Activated naive CD8-positive, alpha-beta T cell (primary cell): ENCODE results near the gene ADGRB3.
"Not testable (repeated sequence)": the region's sequence is repeated elsewhere in the genome, so short reads cannot be mapped to it uniquely, and the experiment has no call there.

Source experiments
- H3K27ac Mint-ChIP-seq: one replicate; pipeline ENCODE4 v1.8.0; 2021; ENCODE audit warnings: mixed read lengths
- H3K27me3 Mint-ChIP-seq: one replicate; pipeline ENCODE4 v1.8.0; 2021; ENCODE audit warnings: mixed read lengths
- H3K36me3 Mint-ChIP-seq: one replicate; pipeline ENCODE4 v1.8.0; 2021; ENCODE audit warnings: mixed read lengths
- H3K4me1 Mint-ChIP-seq: one replicate; pipeline ENCODE4 v1.8.0; 2021; ENCODE audit warnings: low read depth, mixed read lengths
- H3K4me3 Mint-ChIP-seq: one replicate; pipeline ENCODE4 v1.8.0; 2021; ENCODE audit warnings: mild to moderate bottlenecking, mixed read lengths
- H3K9me3 Mint-ChIP-seq: one replicate; pipeline ENCODE4 v1.8.0; 2021; ENCODE audit warnings: low read depth, mixed read lengths

The ADGRB3 gene

DNA sequence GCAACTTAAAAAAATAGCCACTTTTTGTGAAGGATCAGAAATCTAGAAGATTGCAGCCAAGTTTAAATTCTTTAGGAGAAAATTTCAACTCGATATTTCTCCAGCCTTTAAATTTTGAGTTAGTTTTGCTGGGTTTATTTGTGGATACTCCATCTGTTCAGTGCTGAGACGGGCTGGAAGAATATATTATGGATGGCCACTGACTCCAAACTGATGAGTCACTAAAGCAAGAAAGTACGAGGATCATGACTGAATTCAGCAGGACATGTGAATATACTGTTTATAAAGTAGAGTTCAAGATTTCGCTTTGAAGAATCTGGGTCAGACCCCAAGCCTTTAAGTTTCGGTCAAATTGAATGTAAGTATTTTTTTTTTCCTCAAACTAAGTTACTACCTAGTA, 199.5 kb downstream of the ADGRB3 start:
- H3K4me1 Mint-ChIP-seq, result no peaks in the 10 kb centered on the region
- no peak overlapping the region for H3K4me3 Mint-ChIP-seq
- no peaks in the 10 kb centered on the region for H3K9me3 Mint-ChIP-seq
- no peak overlapping the region for H3K27ac Mint-ChIP-seq
- H3K36me3 Mint-ChIP-seq, result no peaks in the 10 kb centered on the region
- H3K27me3 Mint-ChIP-seq, result no peaks in the 10 kb centered on the region

- Mint-ChIP-seq H3K4me1 (no peaks in the 10 kb centered on the region), H3K27ac (no peak overlapping the region)
Measured at GRCh38 chr6:68838571-68838970, 203.5 kb downstream of the ADGRB3 start.

GRCh38 chr6:68852791-68853190, 217.7 kb downstream of the ADGRB3 start:
- peaks cover 5% of the 10 kb centered on the region for H3K9me3 Mint-ChIP-seq
- no peak overlapping the region for H3K4me3 Mint-ChIP-seq
- no peaks in the 10 kb centered on the region for H3K4me1 Mint-ChIP-seq

More at GRCh38 chr6:68838571-68838970, 203.5 kb downstream of the ADGRB3 start:
- H3K27me3 Mint-ChIP-seq, result no peaks in the 10 kb centered on the region
- no peaks in the 10 kb centered on the region for H3K36me3 Mint-ChIP-seq
- peaks cover 7% of the 10 kb centered on the region for H3K9me3 Mint-ChIP-seq
- H3K4me3 Mint-ChIP-seq, result no peak overlapping the region

GRCh38 chr6:68859233-68859632, 224.2 kb downstream of the ADGRB3 start:
- H3K4me1 Mint-ChIP-seq, result no peaks in the 10 kb centered on the region
- no peak overlapping the region for H3K4me3 Mint-ChIP-seq
- no peaks in the 10 kb centered on the region for H3K36me3 Mint-ChIP-seq
- H3K27me3 Mint-ChIP-seq, result no peaks in the 10 kb centered on the region
- H3K27ac Mint-ChIP-seq, result no peak overlapping the region
- peaks cover 10% of the 10 kb centered on the region for H3K9me3 Mint-ChIP-seq

More at GRCh38 chr6:68852791-68853190, 217.7 kb downstream of the ADGRB3 start:
- Mint-ChIP-seq H3K36me3 (no peaks in the 10 kb centered on the region), H3K27me3 (no peaks in the 10 kb centered on the region), H3K27ac (no peak overlapping the region)

DNA sequence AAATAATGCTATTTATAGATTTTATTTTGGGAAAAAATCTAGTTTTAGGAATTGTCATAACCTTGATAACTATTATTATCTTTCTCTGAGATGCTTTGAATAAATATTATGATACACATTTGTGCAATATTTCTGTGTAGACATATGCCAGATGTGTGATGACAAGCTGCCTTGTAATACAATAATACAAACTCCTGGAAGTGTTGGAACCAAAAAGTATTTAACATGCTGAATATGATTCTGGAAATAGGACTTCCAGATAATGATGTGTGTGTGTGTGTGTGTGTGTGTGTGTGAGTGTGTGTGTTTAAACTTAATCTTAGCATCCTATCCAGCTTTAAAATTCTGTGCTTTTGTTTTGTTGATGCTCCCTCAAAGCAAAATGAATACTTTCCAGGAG, 233.6 kb downstream of the ADGRB3 start:
- Mint-ChIP-seq H3K27me3 (no peaks in the 10 kb centered on the region), H3K4me1 (no peaks in the 10 kb centered on the region), H3K27ac (no peak overlapping the region), H3K9me3 (peaks cover 8% of the 10 kb centered on the region), H3K4me3 (no peak overlapping the region), H3K36me3 (no peaks in the 10 kb centered on the region)

GRCh38 chr6:68873236-68873635, 238.2 kb downstream of the ADGRB3 start:
- no peak overlapping the region for H3K27ac Mint-ChIP-seq
- H3K9me3 Mint-ChIP-seq, result no peaks in the 10 kb centered on the region
- no peaks in the 10 kb centered on the region for H3K27me3 Mint-ChIP-seq
- no peak overlapping the region for H3K4me3 Mint-ChIP-seq
- no peaks in the 10 kb centered on the region for H3K4me1 Mint-ChIP-seq
- no peaks in the 10 kb centered on the region for H3K36me3 Mint-ChIP-seq

DNA sequence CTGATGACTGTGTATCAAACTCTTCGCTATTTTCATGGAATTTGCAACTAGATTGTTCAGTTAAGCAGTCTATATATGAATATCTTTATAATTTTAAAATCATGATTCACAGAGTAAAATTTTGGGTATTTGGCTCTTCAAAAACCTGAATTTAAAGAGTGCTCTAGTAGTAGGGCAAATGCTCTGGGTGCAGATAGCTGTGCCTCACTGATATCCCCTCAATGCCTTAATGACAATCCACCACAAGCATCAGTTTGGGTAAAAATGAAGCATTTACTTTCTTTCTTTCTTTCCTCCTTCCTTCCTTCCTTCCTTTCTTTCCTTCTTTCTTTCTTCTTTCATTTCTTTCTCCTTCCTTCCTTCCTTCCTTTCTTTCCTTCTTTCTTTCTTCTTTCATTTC, 239.7 kb downstream of the ADGRB3 start:
- no peaks in the 10 kb centered on the region for H3K27me3 Mint-ChIP-seq
- H3K9me3 Mint-ChIP-seq, result no peaks in the 10 kb centered on the region
- no peak overlapping the region for H3K4me3 Mint-ChIP-seq
- no peaks in the 10 kb centered on the region for H3K36me3 Mint-ChIP-seq
- H3K4me1 Mint-ChIP-seq, result no peaks in the 10 kb centered on the region
- no peak overlapping the region for H3K27ac Mint-ChIP-seq

- Mint-ChIP-seq H3K9me3 (no peaks in the 10 kb centered on the region), H3K36me3 (no peaks in the 10 kb centered on the region), H3K4me1 (no peaks in the 10 kb centered on the region), H3K4me3 (no peak overlapping the region), H3K27me3 (no peaks in the 10 kb centered on the region), H3K27ac (no peak overlapping the region)
Measured at GRCh38 chr6:68875403-68875802, 240.3 kb downstream of the ADGRB3 start.

DNA sequence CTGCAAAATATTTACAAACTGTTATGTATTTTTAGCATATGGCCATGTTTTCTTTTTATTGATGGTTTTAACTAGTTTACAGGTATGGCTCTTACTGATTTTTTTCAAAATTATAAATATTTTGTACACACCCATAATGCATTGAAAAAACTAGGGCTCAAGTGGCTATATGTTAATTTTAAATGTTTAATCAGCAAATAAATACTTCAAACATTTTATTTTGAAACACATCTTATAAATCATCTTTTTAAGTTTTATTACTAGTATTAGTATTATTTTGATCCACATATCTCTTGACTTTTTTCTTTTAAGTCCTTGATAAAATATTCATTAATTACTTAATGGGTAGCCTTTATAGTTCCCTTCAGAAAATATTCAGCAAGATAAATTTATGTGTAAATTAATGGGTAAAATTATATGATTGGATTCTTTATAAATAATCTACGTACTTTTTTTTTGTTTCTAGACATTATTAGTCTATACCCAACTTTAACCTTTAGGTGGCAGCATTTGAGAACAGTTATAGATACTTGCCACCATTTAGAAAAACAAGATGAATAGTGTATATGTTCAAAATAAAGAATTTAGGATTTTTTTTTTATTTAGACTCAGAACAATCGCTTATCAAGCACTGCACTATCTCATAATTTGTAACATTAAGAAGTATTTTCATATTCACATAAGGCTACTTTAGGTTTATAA, 241.9 kb downstream of the ADGRB3 start:
- H3K36me3 Mint-ChIP-seq, result no peaks in the 10 kb centered on the region

DNA sequence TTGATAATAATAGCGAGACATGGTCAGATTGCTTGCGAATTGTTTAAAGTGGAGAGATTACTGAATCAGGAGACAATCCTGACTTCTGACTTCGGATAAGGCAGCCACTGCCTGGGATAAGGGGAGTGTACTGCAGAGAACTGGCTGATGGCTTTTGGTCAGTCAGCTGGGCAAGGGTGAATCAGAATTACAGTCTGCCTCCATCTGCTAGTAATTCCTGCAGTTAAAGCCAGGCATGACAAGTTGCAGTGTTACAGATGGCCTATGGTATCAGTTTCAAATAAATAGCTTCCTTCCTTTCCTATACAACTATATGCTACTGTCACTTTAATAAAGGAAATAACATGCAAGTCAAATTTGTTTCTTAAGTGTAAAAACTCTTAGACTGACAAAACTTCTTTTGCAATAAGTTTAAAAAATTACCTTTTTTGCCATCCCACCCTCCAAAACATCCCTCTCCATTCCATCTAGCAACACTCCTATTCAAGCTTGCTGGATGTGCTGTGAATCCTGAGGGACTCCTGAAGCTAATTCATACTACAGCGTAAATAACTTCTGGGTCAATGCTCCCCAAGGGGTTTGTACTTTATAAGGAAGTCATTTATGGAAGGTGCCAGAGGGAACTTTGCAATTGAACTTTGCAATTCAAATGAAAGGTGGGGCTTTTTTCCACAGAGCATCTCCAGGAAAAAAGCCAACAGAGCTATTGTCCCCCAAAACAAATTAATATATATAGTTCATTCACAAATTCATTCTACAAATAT, 245.2 kb downstream of the ADGRB3 start:
- no peaks in the 10 kb centered on the region for H3K9me3 Mint-ChIP-seq
- no peaks in the 10 kb centered on the region for H3K36me3 Mint-ChIP-seq
- no peak overlapping the region for H3K4me3 Mint-ChIP-seq
- H3K27me3 Mint-ChIP-seq, result no peaks in the 10 kb centered on the region
- H3K27ac Mint-ChIP-seq, result no peak overlapping the region
- H3K4me1 Mint-ChIP-seq, result no peaks in the 10 kb centered on the region

More for the DNA sequence above, 241.9 kb downstream of the ADGRB3 start:
- Mint-ChIP-seq H3K4me1 (no peaks in the 10 kb centered on the region), H3K4me3 (no peak overlapping the region), H3K27ac (no peak overlapping the region), H3K27me3 (no peaks in the 10 kb centered on the region), H3K9me3 (no peaks in the 10 kb centered on the region)

- H3K4me1 Mint-ChIP-seq, H3K27ac Mint-ChIP-seq, H3K9me3 Mint-ChIP-seq, H3K36me3 Mint-ChIP-seq, H3K27me3 Mint-ChIP-seq, H3K4me3 Mint-ChIP-seq: not testable (repeated sequence)
Measured at GRCh38 chr6:68883325-68883724, 248.2 kb downstream of the ADGRB3 start.

- Mint-ChIP-seq H3K27ac (no peak overlapping the region), H3K9me3 (no peaks in the 10 kb centered on the region), H3K27me3 (no peaks in the 10 kb centered on the region), H3K4me3 (no peak overlapping the region), H3K4me1 (no peaks in the 10 kb centered on the region), H3K36me3 (no peaks in the 10 kb centered on the region)
Measured at GRCh38 chr6:68891419-68891818, 256.3 kb downstream of the ADGRB3 start.

- H3K27ac Mint-ChIP-seq, result no peak overlapping the region
- H3K9me3 Mint-ChIP-seq, result no peaks in the 10 kb centered on the region
- H3K27me3 Mint-ChIP-seq, result no peaks in the 10 kb centered on the region
- H3K4me1 Mint-ChIP-seq, result no peaks in the 10 kb centered on the region
- no peaks in the 10 kb centered on the region for H3K36me3 Mint-ChIP-seq
- no peak overlapping the region for H3K4me3 Mint-ChIP-seq
Measured at GRCh38 chr6:68892452-68892851, 257.4 kb downstream of the ADGRB3 start.

- Mint-ChIP-seq H3K27me3 (no peaks in the 10 kb centered on the region), H3K9me3 (peaks cover 2% of the 10 kb centered on the region), H3K36me3 (no peaks in the 10 kb centered on the region), H3K4me1 (no peaks in the 10 kb centered on the region), H3K4me3 (no peak overlapping the region), H3K27ac (no peak overlapping the region)
Measured at GRCh38 chr6:68895929-68896328, 260.8 kb downstream of the ADGRB3 start.

GRCh38 chr6:68901044-68901443, 266.0 kb downstream of the ADGRB3 start:
- Mint-ChIP-seq H3K36me3 (no peaks in the 10 kb centered on the region), H3K4me3 (no peak overlapping the region), H3K27ac (no peak overlapping the region), H3K9me3 (peaks cover 5% of the 10 kb centered on the region), H3K27me3 (no peaks in the 10 kb centered on the region), H3K4me1 (no peaks in the 10 kb centered on the region)

DNA sequence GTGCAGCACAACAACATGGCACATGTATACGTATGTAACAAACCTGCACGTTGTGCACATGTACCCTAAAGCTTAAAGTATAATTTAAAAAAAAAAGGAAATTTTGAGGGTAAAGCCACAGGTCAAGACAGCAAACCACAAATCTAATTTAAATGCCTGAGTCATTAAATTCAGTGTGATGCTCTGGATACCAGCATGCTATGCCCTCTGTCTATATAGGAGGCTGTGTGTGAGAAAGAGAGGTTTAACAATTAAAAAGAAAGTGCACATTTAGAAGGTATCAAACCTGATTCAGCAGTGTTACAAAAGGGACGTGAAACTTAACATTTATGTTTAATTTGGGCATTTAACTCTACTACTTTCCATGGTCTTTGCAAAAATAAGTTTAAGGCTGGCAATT, 276.3 kb downstream of the ADGRB3 start:
- H3K27ac Mint-ChIP-seq, result no peak overlapping the region
- H3K4me1 Mint-ChIP-seq, result no peaks in the 10 kb centered on the region
- no peak overlapping the region for H3K4me3 Mint-ChIP-seq
- H3K9me3 Mint-ChIP-seq, result peaks cover 5% of the 10 kb centered on the region
- H3K27me3 Mint-ChIP-seq, result no peaks in the 10 kb centered on the region
- no peaks in the 10 kb centered on the region for H3K36me3 Mint-ChIP-seq
